GM19372 (cell line): ENCODE measurements around the gene SSX2IP.
"Not testable (repeated sequence)": the region's sequence is repeated elsewhere in the genome, so short reads cannot be mapped to it uniquely, and the experiment has no call there.

Experiments
- ATAC-seq: cut with Tn5 transposase; IDR thresholded peaks from one replicate; pipeline ENCODE4 v1.9.1; 2021; ENCODE audit warnings: mild to moderate bottlenecking, low read depth, moderate library complexity; ENCODE audit not compliant: unreplicated experiment

Gene SSX2IP

DNA sequence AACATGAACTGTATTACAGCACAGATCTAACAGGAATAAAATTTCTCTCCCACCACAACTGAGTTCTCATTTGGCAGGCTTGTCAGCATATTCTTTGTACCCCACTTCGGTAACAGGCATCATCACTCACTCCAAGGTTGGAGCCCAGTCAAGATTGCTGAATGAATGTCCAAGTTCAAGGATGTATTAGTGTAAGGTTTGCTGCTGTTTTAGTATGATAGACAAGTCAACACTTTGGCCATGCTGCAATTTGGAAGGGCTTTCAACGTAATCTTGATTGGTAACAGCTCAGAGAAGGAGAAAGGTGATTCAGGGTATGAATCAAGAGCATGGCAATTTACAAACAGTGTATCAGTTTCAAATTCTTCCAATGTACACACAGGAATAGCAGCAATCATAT is 6.8 kb downstream of the SSX2IP start:
- ATAC-seq = no peak

DNA sequence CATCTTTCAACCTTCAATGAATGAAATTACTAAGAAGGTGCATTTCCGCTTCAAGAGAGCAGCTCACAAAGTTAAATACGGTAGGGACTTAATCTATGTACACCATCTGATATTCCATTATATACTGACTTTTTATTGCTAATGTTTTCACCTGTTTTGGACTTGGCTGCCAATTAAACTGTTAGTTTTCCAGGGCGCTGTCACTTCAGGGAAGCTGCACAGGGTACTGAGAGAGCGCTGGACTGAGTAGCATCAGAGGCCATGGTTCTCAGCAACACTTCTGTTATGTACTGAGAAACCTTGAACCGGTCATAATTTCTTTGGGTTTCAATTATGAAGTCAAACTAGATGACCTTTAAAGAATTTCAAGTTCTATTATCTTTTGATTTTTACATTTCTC is 8.2 kb downstream of the SSX2IP start:
- ATAC-seq = no peak

DNA sequence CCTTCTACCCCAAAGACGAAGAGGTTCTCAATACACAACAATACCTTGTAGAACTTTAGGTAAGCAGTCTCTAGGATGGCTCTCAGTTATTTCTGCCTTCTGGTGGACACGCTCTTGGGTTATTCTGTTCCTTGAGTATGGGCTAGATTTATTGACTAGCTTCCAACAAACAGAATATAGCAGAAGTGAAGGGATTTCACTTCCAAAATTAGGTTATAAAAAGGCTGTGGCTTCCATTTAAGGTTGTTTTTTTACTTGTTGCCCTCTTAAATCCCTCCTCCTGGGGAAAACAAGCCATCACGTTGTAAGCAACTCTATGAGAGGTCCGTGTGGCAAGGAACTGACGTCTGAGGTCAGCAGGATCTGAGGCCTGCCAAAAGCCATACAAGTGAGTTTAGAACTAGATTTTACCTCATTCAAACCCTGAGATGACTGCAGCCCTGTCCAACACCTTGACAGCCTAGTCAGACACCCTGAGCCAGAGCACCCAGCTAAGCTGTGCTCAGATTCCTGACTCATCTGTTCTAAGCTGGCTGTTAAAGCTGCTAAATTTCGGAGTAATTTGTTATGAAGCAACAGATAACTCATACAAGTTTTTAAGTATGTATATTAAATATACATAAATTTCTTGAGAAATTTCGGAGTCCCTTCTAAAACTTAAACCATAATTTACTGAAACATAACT is 12.7 kb downstream of the SSX2IP start:
- no peak for ATAC-seq

- ATAC-seq = no peak
Measured at GRCh38 chr1:84675631-84676030, 14.6 kb downstream of the SSX2IP start.

GRCh38 chr1:84675106-84675505 is 15.2 kb downstream of the SSX2IP start:
- no peak for ATAC-seq

- ATAC-seq = no peak
Measured at GRCh38 chr1:84674705-84675104, 15.6 kb downstream of the SSX2IP start.

DNA sequence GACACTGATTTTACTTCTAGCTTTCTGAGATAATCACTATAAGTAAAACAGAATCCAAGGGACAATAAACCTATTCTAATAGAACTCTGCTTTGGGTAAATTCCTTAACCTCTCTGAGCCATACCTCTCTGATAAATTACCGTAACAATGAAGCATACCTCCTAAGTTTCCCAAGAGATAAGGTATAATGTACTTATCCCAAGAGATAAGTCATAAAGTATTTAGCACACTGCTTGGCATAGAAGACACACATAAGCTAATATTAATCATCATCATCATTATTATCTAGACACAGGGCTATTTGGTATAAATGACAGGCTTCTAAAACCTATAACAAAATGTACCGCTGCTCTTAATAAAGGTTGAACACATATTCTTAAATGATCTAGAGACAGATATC is 16.2 kb downstream of the SSX2IP start:
- no peak for ATAC-seq

- ATAC-seq = no peak
Measured at GRCh38 chr1:84672080-84672854, 18.0 kb downstream of the SSX2IP start.

DNA sequence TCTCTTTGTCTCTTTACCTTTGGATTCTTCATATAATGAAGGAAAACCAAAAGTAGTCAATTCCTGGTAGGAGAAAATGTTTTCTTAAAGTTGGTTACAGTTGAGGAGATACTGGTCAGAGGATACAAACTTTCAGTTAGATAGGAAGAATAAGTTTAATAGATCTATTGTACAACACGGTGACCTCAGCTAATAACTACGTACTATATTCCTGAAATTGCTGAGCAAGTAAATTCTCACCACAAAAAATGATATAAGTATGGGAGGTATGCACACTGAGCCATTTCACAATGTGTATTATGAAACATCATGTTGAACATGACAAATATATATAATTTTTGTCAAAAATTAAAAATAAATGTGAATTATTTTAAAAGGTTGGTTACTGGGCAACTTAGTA is 20.4 kb downstream of the SSX2IP start:
- no peak for ATAC-seq

GRCh38 chr1:84668185-84668584 is 22.1 kb downstream of the SSX2IP start:
- no peak for ATAC-seq

DNA sequence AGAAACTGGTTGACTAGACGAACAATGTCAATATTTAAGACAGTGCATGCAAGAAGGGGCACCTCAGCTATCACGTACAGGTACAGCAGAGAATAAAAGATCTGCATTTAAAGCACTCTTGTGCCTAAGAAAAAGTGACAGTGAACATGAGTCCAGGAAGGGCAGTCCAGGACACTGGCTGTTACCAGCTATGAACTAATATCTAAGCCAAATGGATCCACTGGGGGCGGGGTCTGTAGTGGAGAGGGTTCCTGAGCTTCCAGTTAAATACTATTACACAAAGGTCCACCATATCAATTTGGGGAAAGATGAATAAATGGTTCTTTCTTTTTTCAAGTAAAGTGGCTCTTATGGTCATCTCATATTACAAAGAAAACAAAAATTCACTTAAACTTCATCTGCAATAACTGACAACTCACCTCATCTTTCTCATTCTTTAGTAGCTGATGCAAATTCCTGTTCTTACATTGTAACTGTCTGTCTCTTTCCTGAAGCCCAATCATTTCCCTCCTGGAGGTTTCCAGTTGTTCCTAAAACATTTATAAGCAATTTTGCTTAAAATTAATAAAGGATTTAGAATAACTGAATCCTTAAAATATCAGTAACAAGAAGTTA is 24.5 kb downstream of the SSX2IP start:
- ATAC-seq = no peak

DNA sequence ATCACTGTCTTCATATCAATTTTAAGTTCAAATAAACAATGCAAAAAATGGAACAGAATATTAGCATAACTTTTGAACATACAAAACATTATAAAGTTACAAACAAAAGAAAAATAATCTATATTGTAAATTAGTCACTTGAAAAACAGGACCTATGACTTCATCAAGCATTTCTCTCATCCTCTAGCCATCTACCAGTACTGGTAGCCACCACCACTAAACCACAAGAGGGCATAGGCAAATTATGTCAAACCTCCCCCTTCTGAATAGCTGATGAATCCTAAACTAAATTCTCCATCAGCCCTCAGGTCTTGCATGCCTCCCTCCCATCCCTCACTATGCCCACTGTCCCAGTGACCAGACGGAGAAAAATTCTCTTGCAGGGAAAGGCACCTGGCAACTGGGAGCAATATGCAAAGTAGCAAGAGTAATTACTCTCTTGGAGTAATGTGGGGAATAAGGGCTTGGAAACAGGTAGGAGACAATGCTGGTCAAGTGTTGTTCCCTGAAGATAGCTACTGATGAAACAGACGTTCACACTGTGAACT is 37.1 kb downstream of the SSX2IP start:
- no peak for ATAC-seq

- no peak for ATAC-seq
Measured at GRCh38 chr1:84644472-84644871, 45.8 kb downstream of the SSX2IP start.

DNA sequence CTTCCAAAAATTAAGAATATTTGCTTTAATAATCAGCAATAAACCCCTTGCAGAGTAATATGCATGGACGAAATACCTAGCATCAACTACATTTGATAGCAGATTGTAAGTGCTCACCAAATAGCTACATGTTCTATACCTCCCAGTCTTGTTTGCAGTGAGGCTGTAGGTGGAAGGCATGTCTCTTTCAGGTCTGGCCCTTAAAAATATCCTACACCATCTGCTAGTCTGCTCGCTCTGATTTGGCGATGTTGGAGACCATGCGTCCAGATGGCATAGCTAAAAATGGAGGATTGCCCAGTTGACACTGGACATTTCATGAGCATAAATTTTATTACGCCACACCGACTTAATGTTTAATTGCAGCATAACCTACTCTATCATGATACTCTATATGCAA is 47.1 kb downstream of the SSX2IP start:
- no peak for ATAC-seq

GRCh38 chr1:84642774-84643173 is 47.5 kb downstream of the SSX2IP start:
- ATAC-seq = no peak

- not testable (repeated sequence) for ATAC-seq
Measured at GRCh38 chr1:84639731-84640130, 50.5 kb downstream of the SSX2IP start.

- no peak for ATAC-seq
Measured at GRCh38 chr1:84635429-84635828, 54.8 kb downstream of the SSX2IP start.

DNA sequence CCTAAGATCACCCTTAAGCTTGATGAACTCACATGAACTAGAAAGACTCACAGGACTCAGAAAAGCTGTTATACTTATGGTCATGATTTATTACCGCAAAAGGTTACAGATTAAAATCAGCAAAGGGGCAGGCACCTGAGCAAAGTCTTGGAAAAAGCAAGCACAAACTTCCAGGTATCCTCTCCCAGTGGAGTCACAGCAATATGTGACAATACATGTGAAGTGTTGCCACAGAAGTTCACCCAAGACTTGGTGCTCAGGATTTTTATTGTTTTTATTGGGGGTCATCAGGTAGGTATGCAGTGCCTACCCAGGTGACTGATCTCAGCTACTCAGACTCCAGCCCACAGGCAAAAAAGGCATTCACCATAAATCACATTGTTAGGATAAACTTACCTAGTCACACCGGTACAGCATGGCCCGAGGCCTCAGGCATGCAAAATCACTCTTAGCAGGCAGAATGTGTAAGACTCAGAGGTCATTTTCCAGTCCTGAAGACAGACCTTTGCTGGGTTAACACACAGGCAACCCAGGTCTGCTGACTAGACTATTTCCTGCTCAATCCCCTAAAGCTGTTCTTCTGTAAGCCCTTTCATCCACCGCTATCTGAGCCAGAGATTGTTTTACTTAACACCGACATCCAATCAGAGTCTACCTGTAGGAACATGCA is 55.6 kb downstream of the SSX2IP start:
- ATAC-seq = no peak

DNA sequence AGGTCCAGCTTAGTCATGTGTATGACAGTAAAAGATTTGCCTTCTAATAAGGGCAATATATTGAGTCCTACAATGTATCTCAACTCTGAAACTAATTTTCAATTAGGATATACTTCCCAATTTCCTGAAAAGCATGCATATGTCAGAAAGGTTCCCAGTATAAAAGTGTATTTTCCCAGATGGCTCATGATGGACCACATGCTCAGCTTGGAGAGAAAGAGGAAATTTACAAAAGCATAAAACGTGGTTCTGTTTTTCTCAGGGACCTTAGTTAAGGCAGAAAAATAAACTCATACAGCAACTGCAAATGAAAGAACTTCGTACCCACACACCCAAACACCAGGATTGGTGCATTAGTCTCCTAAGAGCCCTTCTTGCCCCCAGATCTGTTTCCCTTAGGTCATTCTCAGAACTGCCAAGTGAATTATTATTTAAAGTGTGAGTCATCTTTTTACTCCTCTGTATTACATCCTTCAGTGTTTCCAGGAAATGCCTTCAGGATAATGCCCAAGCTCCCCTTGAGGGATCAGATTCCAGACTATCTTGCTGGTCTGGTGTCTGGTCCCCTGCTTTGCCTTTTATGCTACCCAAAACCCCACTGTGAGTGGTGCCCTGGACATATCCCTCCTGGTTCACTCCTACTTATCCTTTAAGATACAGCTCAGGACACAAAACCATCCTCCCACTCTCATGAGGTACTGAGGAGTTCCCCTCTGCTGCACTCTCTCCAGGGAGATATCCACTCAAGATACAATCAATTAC is 57.4 kb downstream of the SSX2IP start:
- ATAC-seq = no peak

GRCh38 chr1:84632137-84632536 is 58.1 kb downstream of the SSX2IP start:
- no peak for ATAC-seq
